ENCODE data around the gene MEIS1.

The MEIS1 gene

DNA sequence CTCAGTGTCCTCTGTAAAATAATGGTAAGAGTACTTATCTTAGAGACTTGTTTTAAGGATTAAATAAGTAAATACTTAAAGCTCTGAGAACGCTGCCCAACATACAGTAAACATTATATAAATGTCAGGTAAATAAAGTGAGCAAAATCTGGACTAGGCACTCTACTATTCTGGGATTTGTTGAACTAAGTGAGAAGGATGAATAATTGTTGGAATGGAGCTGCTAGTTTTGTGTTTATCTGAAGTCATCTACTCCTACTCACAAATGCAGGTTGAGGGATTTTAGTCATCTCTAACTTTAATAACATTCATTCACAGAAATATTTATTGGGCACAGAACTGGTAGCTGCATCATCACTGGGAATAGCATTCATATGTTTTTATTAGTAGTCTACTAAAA, 103.4 kb downstream of the MEIS1 start:
- no peaks in the 10 kb centered on the region for H3K36me3 ChIP-seq
- no peak for DNase-seq
- H3K9me3 ChIP-seq (ENCODE audit: severe bottlenecking): no peaks in the 10 kb centered on the region
- H3K27ac ChIP-seq: no peak overlapping the region
- TF ChIP-seq, protein P1, sequence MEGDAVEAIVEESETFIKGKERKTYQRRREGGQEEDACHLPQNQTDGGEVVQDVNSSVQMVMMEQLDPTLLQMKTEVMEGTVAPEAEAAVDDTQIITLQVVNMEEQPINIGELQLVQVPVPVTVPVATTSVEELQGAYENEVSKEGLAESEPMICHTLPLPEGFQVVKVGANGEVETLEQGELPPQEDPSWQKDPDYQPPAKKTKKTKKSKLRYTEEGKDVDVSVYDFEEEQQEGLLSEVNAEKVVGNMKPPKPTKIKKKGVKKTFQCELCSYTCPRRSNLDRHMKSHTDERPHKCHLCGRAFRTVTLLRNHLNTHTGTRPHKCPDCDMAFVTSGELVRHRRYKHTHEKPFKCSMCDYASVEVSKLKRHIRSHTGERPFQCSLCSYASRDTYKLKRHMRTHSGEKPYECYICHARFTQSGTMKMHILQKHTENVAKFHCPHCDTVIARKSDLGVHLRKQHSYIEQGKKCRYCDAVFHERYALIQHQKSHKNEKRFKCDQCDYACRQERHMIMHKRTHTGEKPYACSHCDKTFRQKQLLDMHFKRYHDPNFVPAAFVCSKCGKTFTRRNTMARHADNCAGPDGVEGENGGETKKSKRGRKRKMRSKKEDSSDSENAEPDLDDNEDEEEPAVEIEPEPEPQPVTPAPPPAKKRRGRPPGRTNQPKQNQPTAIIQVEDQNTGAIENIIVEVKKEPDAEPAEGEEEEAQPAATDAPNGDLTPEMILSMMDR (IDR thresholded peaks at IDR 0.05; ENCODE audit: low read depth, low read length): no peak
- H3K27me3 ChIP-seq (ENCODE audit: insufficient read depth, low read depth, severe bottlenecking): no peaks in the 10 kb centered on the region
- no peak overlapping the region for H3K4me3 ChIP-seq (ENCODE audit: low read depth, low read length)

DNA sequence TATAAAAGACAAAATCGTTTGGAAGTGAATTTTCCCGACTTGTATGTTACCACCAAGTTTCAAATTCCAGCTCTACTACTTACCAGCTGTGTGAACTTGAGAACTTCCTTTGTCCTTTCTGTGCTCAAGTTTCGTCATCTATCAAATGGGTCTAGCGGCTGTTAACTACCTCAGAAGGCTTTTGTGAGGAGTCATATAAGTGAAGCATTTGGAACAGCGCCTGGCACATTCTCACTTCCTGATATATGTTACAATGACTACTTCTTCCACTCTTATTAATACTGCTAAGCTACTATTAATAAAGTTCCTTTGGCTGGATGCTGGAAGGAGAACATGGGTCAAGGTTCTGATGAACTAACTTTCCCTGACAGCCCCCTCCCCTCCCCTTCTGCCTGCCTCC, 104.5 kb downstream of the MEIS1 start:
- no peaks in the 10 kb centered on the region for H3K36me3 ChIP-seq
- DNase-seq: no peak
- H3K9me3 ChIP-seq (ENCODE audit: severe bottlenecking): no peaks in the 10 kb centered on the region
- no peaks in the 10 kb centered on the region for H3K27me3 ChIP-seq (ENCODE audit: insufficient read depth, low read depth, severe bottlenecking)
- no peak overlapping the region for H3K4me3 ChIP-seq (ENCODE audit: low read depth, low read length)
- TF ChIP-seq, protein P1 (IDR thresholded peaks at IDR 0.05; ENCODE audit: low read depth, low read length): no peak
- H3K27ac ChIP-seq: no peak overlapping the region

DNA sequence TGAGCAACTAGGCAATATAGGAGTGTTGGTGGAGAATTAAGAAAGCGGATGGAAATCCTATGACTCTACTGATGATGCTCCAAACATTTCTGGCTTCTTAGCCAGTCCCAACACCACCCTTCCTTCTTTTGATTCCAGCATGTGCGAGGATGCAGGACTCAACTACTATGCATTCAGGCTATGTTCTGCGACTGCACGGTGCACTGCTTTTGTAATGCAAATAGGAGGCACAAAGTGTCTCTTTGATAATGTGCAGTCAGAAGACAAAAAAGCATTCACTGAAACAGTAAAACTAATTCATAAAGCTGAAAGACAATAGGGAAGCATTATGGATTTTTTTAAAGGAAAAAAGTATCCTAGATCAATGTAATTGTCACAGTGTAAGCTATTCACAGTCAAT, 106.7 kb downstream of the MEIS1 start:
- Histone ChIP-seq H3K36me3 (no peaks in the 10 kb centered on the region), H3K27ac (no peak overlapping the region), H3K4me3 (ENCODE audit: low read depth, low read length) (no peak overlapping the region), H3K27me3 (ENCODE audit: insufficient read depth, low read depth, severe bottlenecking) (no peaks in the 10 kb centered on the region), H3K9me3 (ENCODE audit: severe bottlenecking) (no peaks in the 10 kb centered on the region)
- DNase-seq: no peak
- TF ChIP-seq, protein P1 (IDR thresholded peaks at IDR 0.05; ENCODE audit: low read depth, low read length): no peak

DNA sequence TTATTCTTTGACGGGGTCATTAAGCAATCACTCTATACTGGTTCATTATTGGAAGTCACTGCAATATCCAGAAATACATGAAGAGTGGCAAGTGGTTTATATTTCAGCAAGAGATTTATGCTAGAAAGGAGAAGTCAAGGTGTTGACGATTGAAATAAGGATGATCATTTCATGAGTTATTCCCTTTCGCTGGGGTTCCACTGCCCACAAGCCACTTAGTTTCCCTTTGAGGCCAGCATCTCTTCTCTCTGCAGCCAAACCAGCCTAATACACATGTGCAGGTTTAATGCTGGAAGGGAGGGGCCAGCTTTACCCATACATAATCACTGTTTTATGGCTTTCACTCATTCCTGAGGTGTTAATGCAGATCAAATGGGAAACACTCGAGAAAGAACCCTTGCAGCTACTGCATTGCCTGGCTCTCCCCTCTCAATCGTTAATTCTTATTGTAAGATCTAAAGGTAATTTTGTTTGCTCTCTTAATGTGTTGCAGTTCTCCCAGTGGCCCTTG, 108.4 kb downstream of the MEIS1 start:
- Histone ChIP-seq H3K27ac (no peak overlapping the region), H3K9me3 (ENCODE audit: severe bottlenecking) (no peaks in the 10 kb centered on the region), H3K27me3 (ENCODE audit: insufficient read depth, low read depth, severe bottlenecking) (no peaks in the 10 kb centered on the region), H3K4me3 (ENCODE audit: low read depth, low read length) (no peak overlapping the region), H3K36me3 (no peaks in the 10 kb centered on the region)
- DNase-seq: no peak
- TF ChIP-seq, protein P1 (IDR thresholded peaks at IDR 0.05; ENCODE audit: low read depth, low read length): no peak

DNA sequence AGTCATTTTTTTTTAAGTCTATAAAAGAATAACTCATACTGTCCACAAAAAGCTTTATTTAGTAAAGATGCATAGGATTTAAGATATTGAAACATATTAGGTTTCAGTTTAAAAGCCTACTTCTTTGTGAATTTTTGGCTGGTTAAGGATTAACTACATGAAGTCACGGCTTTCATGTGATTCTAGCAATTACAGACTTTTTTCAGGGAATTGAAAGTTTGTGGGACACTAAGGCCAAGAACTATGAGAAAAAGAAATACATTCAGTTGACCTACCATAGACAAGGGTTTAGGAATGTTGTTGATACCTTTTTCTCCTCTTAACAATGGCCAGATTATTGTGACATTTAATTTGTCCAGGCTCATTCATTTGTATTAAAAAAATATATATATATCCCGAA, 109.3 kb downstream of the MEIS1 start:
- Histone ChIP-seq H3K27me3 (ENCODE audit: insufficient read depth, low read depth, severe bottlenecking) (no peaks in the 10 kb centered on the region), H3K9me3 (ENCODE audit: severe bottlenecking) (no peaks in the 10 kb centered on the region), H3K36me3 (no peaks in the 10 kb centered on the region), H3K4me3 (ENCODE audit: low read depth, low read length) (no peak overlapping the region), H3K27ac (no peak overlapping the region)
- TF ChIP-seq, protein P1 (IDR thresholded peaks at IDR 0.05; ENCODE audit: low read depth, low read length): no peak
- DNase-seq: no peak

DNA sequence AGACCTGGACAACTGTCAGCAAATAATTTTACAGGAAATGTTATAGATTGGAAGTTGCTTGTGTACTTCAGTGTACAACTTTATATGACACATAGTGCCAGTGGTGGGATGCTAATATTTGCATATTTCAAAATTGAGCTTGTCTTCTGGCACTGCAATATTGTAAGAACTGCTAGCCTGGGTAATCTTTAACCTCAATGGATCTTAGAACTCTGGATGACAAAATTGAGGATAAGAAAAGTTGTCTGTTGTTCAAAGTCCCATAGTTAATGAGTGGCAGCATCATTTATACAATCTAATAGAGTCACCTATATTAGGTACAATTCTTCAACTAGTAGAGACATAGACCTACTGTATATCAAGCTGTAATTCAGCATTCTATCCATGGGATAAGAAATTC, 110.3 kb downstream of the MEIS1 start:
- no peak overlapping the region for H3K27ac ChIP-seq
- no peaks in the 10 kb centered on the region; the same call in 1 of the 2 replicates for H3K36me3 ChIP-seq
- H3K9me3 ChIP-seq (ENCODE audit: severe bottlenecking): no peaks in the 10 kb centered on the region
- no peak overlapping the region for H3K4me3 ChIP-seq (ENCODE audit: low read depth, low read length)
- TF ChIP-seq, protein P1 (IDR thresholded peaks at IDR 0.05; ENCODE audit: low read depth, low read length): no peak
- no peaks in the 10 kb centered on the region for H3K27me3 ChIP-seq (ENCODE audit: insufficient read depth, low read depth, severe bottlenecking)
- no peak for DNase-seq
